Fibroblast of lung (primary cell): ENCODE results near the gene FYN. TPM values are rescaled to one million over a fixed set of nuclear protein-coding genes. Genes with fewer than 3 reads are reported as not detected.

Experiments used
- DNase-seq, 2 donors: peaks; one replicate each; pipeline versions ENCODE4 v3.0.0 to v3.0.0-alpha.2; 2010; ENCODE audit warnings: low read depth in 2 of 2
- H2AFZ ChIP-seq: 2 replicates; pipeline ENCODE4 v1.5.1; 2012; ENCODE audit warnings: low read length, control low read depth, inconsistent platforms
- H3K27ac ChIP-seq: 2 replicates; pipeline ENCODE4 v1.5.1; 2011; ENCODE audit warnings: low read length, control low read depth; ENCODE audit not compliant: insufficient read depth
- H3K27me3 ChIP-seq: 2 replicates; pipeline ENCODE4 v1.5.1; 2011; ENCODE audit warnings: mild to moderate bottlenecking, low read length; ENCODE audit not compliant: control insufficient read depth, insufficient read depth
- H3K36me3 ChIP-seq: 2 replicates; pipeline ENCODE4 v1.5.1; 2011; ENCODE audit warnings: low read length; ENCODE audit not compliant: control insufficient read depth, insufficient read depth
- H3K4me1 ChIP-seq: 2 replicates; pipeline ENCODE4 v1.5.1; 2011; ENCODE audit warnings: low read length; ENCODE audit not compliant: control insufficient read depth, insufficient read depth; ENCODE audit errors: extremely low read depth
- H3K4me2 ChIP-seq: 2 replicates; pipeline ENCODE4 v1.5.1; 2011; ENCODE audit warnings: low read length, control low read depth; ENCODE audit not compliant: insufficient read depth; ENCODE audit errors: extremely low read depth
- H3K4me3 ChIP-seq, 4 experiments: fragments of 200-600 bp in 1 of 4; sonication (generic) in 1 of 4; replicated peaks in 1 of 4; 2 replicates each; pipeline ENCODE4 v1.5.1; 2011 to 2016; ENCODE audit warnings: low read length in 4 of 4, low read depth in 3 of 4, mild to moderate bottlenecking in 3 of 4, control low read depth in 2 of 4, inconsistent platforms in 1 of 4, mixed read lengths in 1 of 4; ENCODE audit not compliant: insufficient read depth in 1 of 4; ENCODE audit errors: control extremely low read depth in 1 of 4
- H3K79me2 ChIP-seq: 2 replicates; pipeline ENCODE4 v1.5.1; 2012; ENCODE audit warnings: mild to moderate bottlenecking, low read length, inconsistent platforms; ENCODE audit not compliant: control insufficient read depth, insufficient read depth
- H3K9ac ChIP-seq: 2 replicates; pipeline ENCODE4 v1.5.1; 2011; ENCODE audit warnings: mild to moderate bottlenecking, low read length, control low read depth; ENCODE audit not compliant: insufficient read depth
- H3K9me3 ChIP-seq: 2 replicates; pipeline ENCODE4 v1.5.1; 2012; ENCODE audit warnings: low read depth, low read length; ENCODE audit not compliant: control insufficient read depth, insufficient read depth
- H4K20me1 ChIP-seq: 2 replicates; pipeline ENCODE4 v1.5.1; 2011; ENCODE audit warnings: low read length; ENCODE audit not compliant: control insufficient read depth, insufficient read depth; ENCODE audit errors: extremely low read depth
- EZH2 ChIP-seq: IDR thresholded peaks from 2 replicates; pipeline ENCODE4 v1.5.1; 2012; ENCODE audit warnings: low read length, control low read depth, mild to moderate bottlenecking; ENCODE audit errors: missing control alignments
- polyA plus RNA-seq, 2 donors: library from polyadenylated mRNA; depleted of rRNA in 1 of 2; stranded (reverse) in 1 of 2; unstranded in 1 of 2; fragments of >200 nt; gene quantifications; 2 replicates each; pipeline ENCODE4 v1.2.1, GENCODE V29; 2011 to 2012; ENCODE audit warnings: missing spikeins in 1 of 2
- total RNA-seq: library from RNA; depleted of rRNA; stranded (reverse); fragments of >200 nt; gene quantifications from 2 replicates; pipeline ENCODE4 v1.2.1, GENCODE V29; 2014
- TF ChIP-seq, protein P1 (sequence below), 2 donors: IDR thresholded peaks in 1 of 2; conservative IDR thresholded peaks in 1 of 2; 1 replicate in 1 of 2; 2 replicates in 1 of 2; pipeline ENCODE4 v1.5.1; 2011 to 2012; ENCODE audit warnings: low read length in 2 of 2, control low read depth in 1 of 2, inconsistent platforms in 1 of 2, low read depth in 1 of 2, mild to moderate bottlenecking in 1 of 2

FYN gene
- total and polyA plus RNA-seq, 2 donors (not counting 1 experiment from before 2014, with no cell fraction given) = 64.7 TPM

DNA sequence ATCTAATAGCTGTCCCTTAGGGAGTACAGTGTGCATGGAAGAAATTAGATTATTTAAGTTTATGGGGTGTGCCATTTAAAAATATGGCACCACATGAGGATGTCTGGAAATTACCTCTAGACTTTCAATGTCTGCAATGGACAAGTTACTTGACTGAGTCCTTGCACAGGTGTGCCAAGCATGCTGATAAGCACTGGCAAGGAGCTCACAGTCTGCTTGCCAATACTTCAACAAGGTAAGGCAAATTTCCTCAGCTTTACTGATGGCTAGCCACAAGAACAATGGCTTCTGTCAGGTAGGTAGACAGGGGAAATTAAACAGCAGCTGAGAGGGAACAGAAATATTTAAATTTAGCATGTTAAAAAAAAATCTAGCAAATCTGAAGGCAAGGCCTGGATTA lies 176.4 kb downstream of the FYN start:
- H3K27ac ChIP-seq = no peak overlapping the region
- peaks cover 3% of the 10 kb centered on the region for H3K36me3 ChIP-seq
- H3K4me3 ChIP-seq = no peak overlapping the region
- H3K9me3 ChIP-seq = no peaks in the 10 kb centered on the region
- H3K4me2 ChIP-seq = no peak overlapping the region
- H3K4me1 ChIP-seq = no peaks in the 10 kb centered on the region
- DNase-seq = no peak
- no peak overlapping the region for H3K9ac ChIP-seq
- no peaks in the 10 kb centered on the region for H3K79me2 ChIP-seq
- no peaks in the 10 kb centered on the region for H3K27me3 ChIP-seq
- no peak for TF ChIP-seq EZH2
- TF ChIP-seq, protein P1, sequence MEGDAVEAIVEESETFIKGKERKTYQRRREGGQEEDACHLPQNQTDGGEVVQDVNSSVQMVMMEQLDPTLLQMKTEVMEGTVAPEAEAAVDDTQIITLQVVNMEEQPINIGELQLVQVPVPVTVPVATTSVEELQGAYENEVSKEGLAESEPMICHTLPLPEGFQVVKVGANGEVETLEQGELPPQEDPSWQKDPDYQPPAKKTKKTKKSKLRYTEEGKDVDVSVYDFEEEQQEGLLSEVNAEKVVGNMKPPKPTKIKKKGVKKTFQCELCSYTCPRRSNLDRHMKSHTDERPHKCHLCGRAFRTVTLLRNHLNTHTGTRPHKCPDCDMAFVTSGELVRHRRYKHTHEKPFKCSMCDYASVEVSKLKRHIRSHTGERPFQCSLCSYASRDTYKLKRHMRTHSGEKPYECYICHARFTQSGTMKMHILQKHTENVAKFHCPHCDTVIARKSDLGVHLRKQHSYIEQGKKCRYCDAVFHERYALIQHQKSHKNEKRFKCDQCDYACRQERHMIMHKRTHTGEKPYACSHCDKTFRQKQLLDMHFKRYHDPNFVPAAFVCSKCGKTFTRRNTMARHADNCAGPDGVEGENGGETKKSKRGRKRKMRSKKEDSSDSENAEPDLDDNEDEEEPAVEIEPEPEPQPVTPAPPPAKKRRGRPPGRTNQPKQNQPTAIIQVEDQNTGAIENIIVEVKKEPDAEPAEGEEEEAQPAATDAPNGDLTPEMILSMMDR (conservative IDR thresholded peaks at IDR 0.05 in 1 of 2, IDR thresholded peaks at IDR 0.05 in 1 of 2; ENCODE audit: low read depth in 1 of 2, low read length in 2 of 2) = no peak
- H2AFZ ChIP-seq = no peak overlapping the region
- H4K20me1 ChIP-seq = no peaks in the 10 kb centered on the region

DNA sequence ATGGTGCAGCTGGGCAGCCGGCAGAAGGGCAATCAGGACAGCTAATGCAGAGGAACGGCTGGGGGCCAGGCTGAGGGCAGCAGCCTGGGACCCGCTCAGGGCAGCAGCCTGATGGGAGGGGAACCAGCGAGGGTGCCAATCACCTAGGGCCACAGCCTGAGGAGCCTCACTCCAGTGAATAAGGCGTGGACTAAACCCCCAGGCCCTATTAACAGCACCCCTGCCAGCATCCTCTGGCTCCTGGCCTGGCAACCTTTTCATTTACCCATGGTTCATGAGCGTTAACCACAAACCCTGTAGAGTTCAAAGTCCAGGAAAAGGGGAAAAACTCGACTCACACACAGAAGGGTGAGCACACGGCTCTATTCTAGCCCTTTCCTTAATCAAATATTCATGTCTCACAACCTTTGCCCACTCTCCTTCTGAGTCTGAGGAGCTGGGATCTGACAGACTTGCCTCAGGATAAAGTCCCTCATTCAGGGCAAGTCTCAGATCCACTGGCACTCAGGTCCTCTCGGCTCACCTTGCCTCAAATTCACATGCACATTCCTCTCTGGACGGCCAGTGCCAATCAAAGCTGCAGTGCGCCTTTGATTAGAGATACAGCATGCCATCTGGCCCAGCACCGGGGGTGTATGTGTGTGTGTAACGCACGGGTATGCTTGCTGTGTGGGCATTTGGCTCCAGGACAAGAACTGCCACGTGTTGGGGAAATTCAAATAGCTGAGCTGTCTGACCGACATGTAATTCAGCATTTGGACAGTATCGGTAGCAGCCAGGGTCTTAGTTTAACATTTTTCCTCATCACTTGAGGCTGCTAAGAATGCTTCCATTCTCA lies 180.7 kb downstream of the FYN start:
- no peak overlapping the region for H3K4me3 ChIP-seq
- peak in 1 of 2 donors; percentile 56 for DNase-seq
- no peak overlapping the region for H2AFZ ChIP-seq
- H3K9ac ChIP-seq = no peak overlapping the region
- H3K79me2 ChIP-seq = no peaks in the 10 kb centered on the region
- H3K36me3 ChIP-seq = peaks cover 3% of the 10 kb centered on the region
- H3K27me3 ChIP-seq = no peaks in the 10 kb centered on the region
- H4K20me1 ChIP-seq = no peaks in the 10 kb centered on the region
- no peaks in the 10 kb centered on the region for H3K4me1 ChIP-seq
- TF ChIP-seq, protein P1 (conservative IDR thresholded peaks at IDR 0.05 in 1 of 2, IDR thresholded peaks at IDR 0.05 in 1 of 2; ENCODE audit: low read depth in 1 of 2, low read length in 2 of 2) = no peak
- TF ChIP-seq EZH2 = no peak
- no peaks in the 10 kb centered on the region for H3K9me3 ChIP-seq
- H3K27ac ChIP-seq = no peak overlapping the region
- H3K4me2 ChIP-seq = no peak overlapping the region

DNA sequence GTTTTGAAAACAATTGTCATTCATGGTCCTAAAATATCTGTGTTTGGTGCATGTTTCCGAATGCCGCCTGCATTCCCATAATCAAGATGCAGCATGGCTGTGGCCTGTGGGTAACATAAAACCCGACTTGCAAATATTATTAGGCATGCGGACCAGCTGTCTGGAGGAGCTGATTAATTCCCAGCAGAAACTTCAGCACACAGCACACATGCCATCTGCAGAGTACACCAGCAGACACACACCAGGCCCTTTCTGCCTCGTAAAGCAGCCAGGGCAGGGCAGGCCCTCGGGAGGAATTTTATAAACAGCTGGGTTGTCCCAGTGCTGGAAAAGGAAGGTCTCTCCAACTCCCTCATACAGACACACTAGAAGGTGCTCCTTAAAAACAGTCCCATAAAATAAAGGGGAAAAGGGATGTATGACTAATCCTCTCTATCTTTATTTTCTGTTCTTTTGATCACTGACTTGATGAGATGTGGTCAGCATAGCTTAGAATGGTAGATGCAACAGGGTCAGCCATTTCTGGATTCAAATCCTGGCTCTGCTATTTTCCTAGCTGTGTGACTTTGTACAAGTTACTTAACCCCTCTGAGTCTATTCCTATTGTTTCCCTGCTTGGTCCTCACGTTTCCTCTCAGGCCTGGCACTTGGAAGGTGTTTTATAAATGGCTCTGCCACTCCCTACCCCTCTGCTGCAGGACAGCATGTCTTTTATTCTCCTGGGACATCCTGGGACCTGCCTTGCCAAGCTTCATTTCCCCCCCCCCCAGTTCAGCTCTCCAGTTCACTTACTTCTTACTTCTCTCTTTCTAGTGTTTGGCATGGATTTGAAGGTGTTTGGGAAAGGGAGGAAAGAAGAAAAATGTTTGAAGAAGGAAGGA lies 181.7 kb downstream of the FYN start:
- peaks cover 3% of the 10 kb centered on the region for H3K36me3 ChIP-seq
- H3K9ac ChIP-seq = no peak overlapping the region
- no peak overlapping the region for H3K27ac ChIP-seq
- H3K4me3 ChIP-seq = no peak overlapping the region
- no peaks in the 10 kb centered on the region for H3K27me3 ChIP-seq
- no peaks in the 10 kb centered on the region for H3K79me2 ChIP-seq
- H3K4me2 ChIP-seq = no peak overlapping the region
- peak in 1 of 2 donors; percentile 33 for DNase-seq
- no peaks in the 10 kb centered on the region for H3K4me1 ChIP-seq
- no peaks in the 10 kb centered on the region for H4K20me1 ChIP-seq
- H3K9me3 ChIP-seq = no peaks in the 10 kb centered on the region
- TF ChIP-seq, protein P1 (conservative IDR thresholded peaks at IDR 0.05 in 1 of 2, IDR thresholded peaks at IDR 0.05 in 1 of 2; ENCODE audit: low read depth in 1 of 2, low read length in 2 of 2) = no peak
- TF ChIP-seq EZH2 = no peak
- no peak overlapping the region for H2AFZ ChIP-seq
